Astrocyte of the cerebellum (primary cell): ENCODE data around the gene GNPTAB.

Experiments
- DNase-seq: peaks from one replicate; pipeline ENCODE4 v3.0.0-alpha.2; 2011; ENCODE audit warnings: low read depth
- H3K4me3 ChIP-seq: 2 replicates; pipeline ENCODE4 v1.5.1; 2011; ENCODE audit warnings: mild to moderate bottlenecking, low read depth, low read length, moderate library complexity
- in situ Hi-C: cut with HindIII; loops from 2 replicates; pipeline ENCODE4 v1.10.0; 2017; ENCODE audit warnings: low sequenced_read_pairs
- TF ChIP-seq, protein P1 (sequence below): IDR thresholded peaks from 2 replicates; pipeline ENCODE4 v1.5.1; 2012; ENCODE audit warnings: low read length, low read depth, moderate library complexity, mild to moderate bottlenecking; ENCODE audit errors: missing control alignments

The GNPTAB gene

DNA sequence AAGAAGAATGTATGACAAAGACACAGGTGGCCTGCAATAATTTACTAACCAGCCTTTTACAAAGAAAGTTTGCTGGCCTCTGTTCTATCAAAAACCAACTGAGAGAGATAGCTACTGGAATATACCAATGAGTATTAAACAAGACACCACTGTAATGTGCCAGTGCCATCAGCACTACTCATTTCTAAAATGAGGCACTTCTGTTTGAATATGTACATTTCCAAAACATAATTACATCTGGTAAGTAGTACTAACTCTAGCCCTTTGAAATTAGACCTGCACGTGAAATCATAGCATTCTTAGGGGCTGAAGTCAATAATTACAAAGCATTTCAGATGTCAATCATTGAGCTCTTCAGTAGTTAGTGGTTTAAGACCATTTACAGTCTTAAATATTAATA, 84.6 kb downstream of the GNPTAB start:
- in situ Hi-C loops = no loop called here
- no peak overlapping the region for H3K4me3 ChIP-seq
- TF ChIP-seq, protein P1, sequence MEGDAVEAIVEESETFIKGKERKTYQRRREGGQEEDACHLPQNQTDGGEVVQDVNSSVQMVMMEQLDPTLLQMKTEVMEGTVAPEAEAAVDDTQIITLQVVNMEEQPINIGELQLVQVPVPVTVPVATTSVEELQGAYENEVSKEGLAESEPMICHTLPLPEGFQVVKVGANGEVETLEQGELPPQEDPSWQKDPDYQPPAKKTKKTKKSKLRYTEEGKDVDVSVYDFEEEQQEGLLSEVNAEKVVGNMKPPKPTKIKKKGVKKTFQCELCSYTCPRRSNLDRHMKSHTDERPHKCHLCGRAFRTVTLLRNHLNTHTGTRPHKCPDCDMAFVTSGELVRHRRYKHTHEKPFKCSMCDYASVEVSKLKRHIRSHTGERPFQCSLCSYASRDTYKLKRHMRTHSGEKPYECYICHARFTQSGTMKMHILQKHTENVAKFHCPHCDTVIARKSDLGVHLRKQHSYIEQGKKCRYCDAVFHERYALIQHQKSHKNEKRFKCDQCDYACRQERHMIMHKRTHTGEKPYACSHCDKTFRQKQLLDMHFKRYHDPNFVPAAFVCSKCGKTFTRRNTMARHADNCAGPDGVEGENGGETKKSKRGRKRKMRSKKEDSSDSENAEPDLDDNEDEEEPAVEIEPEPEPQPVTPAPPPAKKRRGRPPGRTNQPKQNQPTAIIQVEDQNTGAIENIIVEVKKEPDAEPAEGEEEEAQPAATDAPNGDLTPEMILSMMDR = no peak
- no peak for DNase-seq

DNA sequence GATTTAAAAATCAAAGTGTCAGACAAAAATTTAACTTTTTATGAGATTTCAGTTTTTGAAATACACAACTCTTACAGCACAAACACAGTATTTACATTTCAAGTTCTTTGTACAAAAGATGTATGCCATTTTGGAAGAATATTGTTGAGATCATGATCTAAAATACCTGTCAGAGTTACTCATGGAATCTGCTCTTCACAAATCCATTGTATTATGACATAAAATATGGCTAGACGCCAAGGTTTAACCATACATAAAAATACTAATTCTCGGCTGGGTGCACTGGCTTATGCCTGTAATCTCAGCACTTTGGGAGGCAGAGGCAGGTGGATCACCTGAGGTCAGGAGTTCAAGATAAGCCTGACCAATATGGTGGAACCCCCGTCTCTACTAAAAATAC, 85.3 kb downstream of the GNPTAB start:
- H3K4me3 ChIP-seq = no peak overlapping the region
- TF ChIP-seq, protein P1 = no peak
- DNase-seq = no peak
- in situ Hi-C loops = no loop called here

DNA sequence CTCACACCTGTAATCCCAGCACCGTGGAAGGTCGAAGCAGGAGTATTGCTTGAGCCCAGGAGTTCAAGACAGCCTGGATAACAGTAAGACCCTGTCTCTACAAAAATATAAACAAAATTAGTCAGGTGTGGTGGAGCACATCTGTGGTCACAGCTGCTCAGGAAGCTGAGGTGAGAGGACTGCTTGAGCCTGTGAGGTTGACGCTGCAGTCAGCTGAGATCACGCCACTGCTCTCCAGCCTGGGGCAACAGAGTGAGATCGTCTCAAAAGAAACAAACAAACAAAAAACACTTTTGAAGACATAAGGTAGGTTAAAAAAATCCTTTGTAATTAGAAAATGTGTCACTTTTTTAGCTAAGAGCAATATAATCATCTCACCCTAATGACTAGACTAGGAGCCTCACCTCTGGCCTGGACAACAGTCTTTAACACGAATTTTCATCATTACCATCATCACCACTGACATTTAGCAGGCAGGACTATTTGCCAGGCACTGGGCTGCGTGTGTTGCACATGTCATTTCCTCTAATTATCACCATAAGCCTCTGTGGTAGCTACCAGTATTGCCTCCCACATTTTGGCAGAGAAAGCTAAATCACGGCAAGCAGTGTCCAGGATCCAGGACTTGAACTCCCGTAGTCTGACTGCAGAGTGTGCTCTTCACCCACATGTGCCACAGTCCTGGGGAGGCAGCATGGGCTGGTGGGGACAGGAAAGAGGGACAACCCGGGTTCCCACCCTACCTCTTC, 86.9 kb downstream of the GNPTAB start:
- TF ChIP-seq, protein P1 = no peak
- no peak for DNase-seq
- H3K4me3 ChIP-seq = no peak overlapping the region
- in situ Hi-C loops = no loop called here

DNA sequence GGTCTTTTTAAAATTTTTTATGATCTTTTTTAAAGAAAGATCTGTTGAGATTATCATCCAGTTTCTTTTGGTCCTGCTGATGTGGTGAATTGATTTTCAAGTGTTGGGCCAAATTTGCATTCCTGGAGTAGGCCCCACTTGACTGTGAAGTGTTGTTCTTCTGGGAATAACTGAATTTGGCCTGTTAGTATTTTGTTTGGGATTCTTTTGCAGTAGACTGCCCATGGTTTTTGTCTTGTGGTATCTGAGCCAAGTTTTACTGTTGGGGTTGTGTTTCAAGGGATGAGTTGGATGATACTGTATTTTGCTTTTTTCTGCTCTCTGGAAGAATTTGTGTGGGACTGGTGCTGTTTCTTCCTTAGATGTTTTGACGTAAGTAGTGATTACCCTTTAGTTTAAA, 87.5 kb downstream of the GNPTAB start:
- in situ Hi-C loops = no loop called here
- TF ChIP-seq, protein P1 = no peak
- no peak for DNase-seq
- no peak overlapping the region for H3K4me3 ChIP-seq

DNA sequence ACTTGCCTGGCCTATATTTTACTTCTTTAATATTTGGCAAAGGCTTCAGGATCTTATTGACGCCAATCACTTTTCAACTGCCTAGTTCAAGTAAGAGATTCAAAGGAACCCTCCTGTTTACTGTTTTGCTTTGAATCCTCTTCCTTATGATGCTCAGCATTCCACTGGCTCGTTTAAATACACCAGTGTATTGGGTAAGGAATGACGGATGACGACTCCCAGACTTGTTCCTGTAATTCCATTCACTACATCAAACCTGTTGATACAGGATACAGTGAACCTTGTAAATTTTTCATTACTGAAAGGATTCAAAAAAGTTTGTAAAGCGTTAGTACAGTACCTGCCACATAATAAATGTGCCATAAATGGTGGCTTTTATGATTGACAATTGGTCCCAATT, 89.8 kb downstream of the GNPTAB start:
- TF ChIP-seq, protein P1 = no peak
- in situ Hi-C loops = no loop called here
- H3K4me3 ChIP-seq = no peak overlapping the region
- DNase-seq = no peak

DNA sequence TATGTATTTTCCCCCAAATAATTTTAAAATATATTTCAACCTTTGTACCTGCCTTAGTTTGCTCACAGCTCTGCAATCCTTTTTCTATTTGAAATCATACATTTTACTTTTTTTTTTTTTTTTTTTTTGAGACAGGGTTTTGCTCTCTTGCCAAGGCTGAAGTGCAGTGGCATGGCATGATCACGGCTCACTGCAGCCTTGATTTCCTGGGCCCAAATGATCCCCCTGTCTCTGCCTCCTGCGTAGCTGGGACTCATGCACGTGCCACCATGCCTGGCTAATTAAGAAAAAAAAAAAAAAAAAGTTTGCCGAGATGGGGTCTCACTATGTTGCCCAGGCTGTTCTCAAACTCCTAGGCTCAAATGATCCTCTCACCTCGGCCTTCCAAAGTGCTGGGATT, 90.2 kb downstream of the GNPTAB start:
- in situ Hi-C loops = no loop called here
- TF ChIP-seq, protein P1 = no peak
- H3K4me3 ChIP-seq = no peak overlapping the region
- DNase-seq = no peak
